HG03095 (cell line): ENCODE results near the gene TTC22.
"Not testable (repeated sequence)": the region's sequence is repeated elsewhere in the genome, so short reads cannot be mapped to it uniquely, and the experiment has no call there.

Source experiments
- ATAC-seq: cut with Tn5 transposase; IDR thresholded peaks from one replicate; pipeline ENCODE4 v1.9.1; 2021; ENCODE audit warnings: moderate library complexity; ENCODE audit not compliant: unreplicated experiment

Gene TTC22

GRCh38 chr1:54787604-54788003 lies 13.5 kb downstream of the TTC22 start:
- ATAC-seq, result no peak

- no peak for ATAC-seq
These were observed 14.3 kb downstream of the TTC22 start for GRCh38 chr1:54786778-54787177.

GRCh38 chr1:54784066-54784465 lies 17.1 kb downstream of the TTC22 start:
- no peak for ATAC-seq

GRCh38 chr1:54782588-54782987 lies 18.5 kb downstream of the TTC22 start:
- no peak for ATAC-seq

- ATAC-seq, result no peak
These were observed 19.0 kb downstream of the TTC22 start for GRCh38 chr1:54782156-54782555.

GRCh38 chr1:54781023-54781723 lies 19.9 kb downstream of the TTC22 start:
- ATAC-seq, result no peak

GRCh38 chr1:54777431-54777830 lies 23.7 kb downstream of the TTC22 start:
- ATAC-seq, result no peak

GRCh38 chr1:54777011-54777410 lies 24.1 kb downstream of the TTC22 start:
- ATAC-seq, result no peak

GRCh38 chr1:54775828-54776721 lies 25.0 kb downstream of the TTC22 start:
- not testable (repeated sequence) for ATAC-seq

- no peak for ATAC-seq
These were observed 26.2 kb downstream of the TTC22 start for GRCh38 chr1:54774820-54775498.

GRCh38 chr1:54772951-54773350 lies 28.2 kb downstream of the TTC22 start:
- no peak for ATAC-seq

GRCh38 chr1:54768093-54768492 lies 33.0 kb downstream of the TTC22 start:
- no peak for ATAC-seq

GRCh38 chr1:54767526-54767925 lies 33.6 kb downstream of the TTC22 start:
- ATAC-seq, result no peak

GRCh38 chr1:54766726-54767125 lies 34.4 kb downstream of the TTC22 start:
- no peak for ATAC-seq

- ATAC-seq, result peak; percentile 6
These were observed 36.1 kb downstream of the TTC22 start for GRCh38 chr1:54764922-54765561.

- peak; percentile 96 for ATAC-seq
These were observed 36.8 kb downstream of the TTC22 start, which contains the start of gene PARS2 for GRCh38 chr1:54764133-54764921. Gene PARS2, minus strand, starts transcription at chr1:54764523. Its CDS starts 5,362 bp downstream, at chr1:54759161.

GRCh38 chr1:54763816-54764132 lies 37.3 kb downstream of the TTC22 start:
- ATAC-seq, result no peak

GRCh38 chr1:54758678-54759348 lies 42.3 kb downstream of the TTC22 start:
- no peak for ATAC-seq

GRCh38 chr1:54757833-54758232 lies 43.3 kb downstream of the TTC22 start:
- no peak for ATAC-seq
